Endothelial cell of umbilical vein (primary cell): ENCODE measurements around the gene CRK. TPM values are rescaled to one million over a fixed set of nuclear protein-coding genes. Genes with fewer than 3 reads are reported as not detected.

Experiments
- BruUV-seq: library from RNA; stranded (reverse); fragments of 400-500 nt; replicated peaks from 2 replicates; lab custom pipeline; 2021; lab: Mats Ljungman, UMichigan
- CTCF ChIA-PET: fragments of 300-600, 350-600 bp; sonication (Branson Sonifier 250); formaldehyde crosslinking; loops from one replicate; lab custom pipeline; 2021; ENCODE audit warnings: antibody characterized with exemption, inconsistent platforms; lab: Charles Lee
- POLR2A ChIA-PET: fragments of 300-600, 350-600 bp; sonication (Branson Sonifier 250); formaldehyde crosslinking; loops from one replicate; lab custom pipeline; 2021; ENCODE audit warnings: antibody characterized with exemption, inconsistent platforms; lab: Charles Lee
- DNase-seq: peaks from one replicate; pipeline ENCODE4 v3.0.0-alpha.2; 2011; ENCODE audit warnings: low read depth, low spot score
- FAIRE-seq: peaks from 2 replicates; lab custom pipeline; 2011; peaks lifted over from hg19 to GRCh38; lab: Jason Lieb, UNC
- H2AFZ ChIP-seq: 2 replicates; pipeline ENCODE4 v1.6.0; 2012; ENCODE audit warnings: low read depth, low read length, control low read depth, inconsistent platforms
- H3K27ac ChIP-seq: 2 replicates; pipeline ENCODE4 v1.5.1; 2011; ENCODE audit warnings: low read depth, mild to moderate bottlenecking, control low read depth, low read length, moderate library complexity; ENCODE audit not compliant: insufficient read depth
- H3K27me3 ChIP-seq, 2 experiments: 2 replicates each; pipeline versions ENCODE4 v1.6.0 to v1.6.1; 2011; ENCODE audit warnings: low read length in 2 of 2, mixed read lengths in 1 of 2; ENCODE audit not compliant: control insufficient read depth in 2 of 2, insufficient read depth in 2 of 2
- H3K36me3 ChIP-seq, 2 experiments: 2 replicates in 1 of 2; 3 replicates in 1 of 2; pipeline ENCODE4 v1.5.1; 2011; ENCODE audit warnings: low read length in 2 of 2, mild to moderate bottlenecking in 1 of 2, moderate library complexity in 1 of 2; ENCODE audit not compliant: control insufficient read depth in 2 of 2, insufficient read depth in 2 of 2; ENCODE audit errors: extremely low read depth in 1 of 2
- H3K4me1 ChIP-seq: 3 replicates; pipeline ENCODE4 v1.5.1; 2011; ENCODE audit warnings: mild to moderate bottlenecking, low read length; ENCODE audit not compliant: control insufficient read depth, insufficient read depth; ENCODE audit errors: extremely low read depth
- H3K4me2 ChIP-seq: 2 replicates; pipeline ENCODE4 v1.6.1; 2011; ENCODE audit warnings: low read length, control low read depth, mixed read lengths; ENCODE audit not compliant: insufficient read depth
- H3K4me3 ChIP-seq, 3 experiments: fragments of 200-600 bp in 1 of 3; sonication (generic), shearing (Covaris generic) in 1 of 3; replicated peaks in 1 of 3; 2 replicates each; pipeline ENCODE4 v1.5.1; 2011 to 2016; ENCODE audit warnings: control low read depth in 3 of 3, low read length in 3 of 3, mild to moderate bottlenecking in 2 of 3, inconsistent platforms in 1 of 3, low read depth in 1 of 3, moderate library complexity in 1 of 3; ENCODE audit not compliant: insufficient read depth in 1 of 3
- H3K79me2 ChIP-seq: 2 replicates; pipeline ENCODE4 v1.6.0; 2012; ENCODE audit warnings: low read length, inconsistent platforms; ENCODE audit not compliant: control insufficient read depth, insufficient read depth
- H3K9ac ChIP-seq: replicated peaks from 2 replicates; pipeline ENCODE3; 2011; ENCODE audit warnings: low read length, control low read depth; ENCODE audit not compliant: insufficient read depth; ENCODE audit errors: extremely low read depth
- H3K9me1 ChIP-seq: replicated peaks from 3 replicates; pipeline ENCODE4 v1.6.0; 2011; ENCODE audit warnings: mild to moderate bottlenecking, low read length; ENCODE audit not compliant: control insufficient read depth, insufficient read depth; ENCODE audit errors: extremely low read depth
- H3K9me3 ChIP-seq: replicated peaks from 2 replicates; pipeline ENCODE4 v1.5.1; 2012; ENCODE audit warnings: low read length, inconsistent platforms; ENCODE audit not compliant: control insufficient read depth, insufficient read depth
- H4K20me1 ChIP-seq: replicated peaks from 2 replicates; pipeline ENCODE3; 2011; ENCODE audit warnings: mild to moderate bottlenecking, low read length; ENCODE audit not compliant: control insufficient read depth, insufficient read depth; ENCODE audit errors: extremely low read depth
- CTCF ChIP-seq, 2 donors: IDR thresholded peaks; 1 replicate in 1 of 2; 2 replicates in 1 of 2; pipeline ENCODE4 v1.5.1; 2011; ENCODE audit warnings: low read length in 2 of 2, mild to moderate bottlenecking in 2 of 2, moderate library complexity in 2 of 2, control low read depth in 1 of 2, inconsistent platforms in 1 of 2, low read depth in 1 of 2; ENCODE audit not compliant: insufficient read depth in 1 of 2; ENCODE audit errors: extremely low read depth in 1 of 2
- EZH2 ChIP-seq: IDR thresholded peaks from 2 replicates; pipeline ENCODE4 v1.6.1; 2012; ENCODE audit warnings: borderline replicate concordance, low read depth, mild to moderate bottlenecking, moderate library complexity, low read length, inconsistent platforms; ENCODE audit not compliant: severe bottlenecking
- GATA2 ChIP-seq: IDR thresholded peaks from 2 replicates; pipeline ENCODE4 v1.7.0; 2011; ENCODE audit warnings: low read depth, mild to moderate bottlenecking, moderate library complexity, mixed read lengths, low read length; ENCODE audit not compliant: insufficient read length, insufficient read depth
- JUN ChIP-seq: IDR thresholded peaks from 2 replicates; pipeline ENCODE4 v1.6.1; 2011; ENCODE audit warnings: borderline replicate concordance, low read depth; ENCODE audit not compliant: insufficient read length, insufficient read depth
- MYC ChIP-seq: IDR thresholded peaks from one replicate; pipeline ENCODE4 v1.6.1; 2011; ENCODE audit warnings: mild to moderate bottlenecking, low read depth, low read length
- POLR2A ChIP-seq: IDR thresholded peaks from 2 replicates; pipeline ENCODE4 v1.6.1; 2012; ENCODE audit warnings: low read depth, mild to moderate bottlenecking, control low read depth, low read length
- POLR2AphosphoS5 ChIP-seq: IDR thresholded peaks from 2 replicates; pipeline ENCODE4 v1.6.1; 2012; ENCODE audit warnings: low read depth, mild to moderate bottlenecking, control low read depth, low read length, moderate library complexity; ENCODE audit not compliant: insufficient read depth
- dilution Hi-C: fragments of 300-500 bp; cut with MboI; formaldehyde crosslinking; loops from one replicate; pipeline ENCODE4 v1.15.0; 2019; ENCODE audit warnings: low sequenced_read_pairs; ENCODE audit not compliant: extremely low pct_ligation_motif_present
- intact Hi-C: fragments of 100-400 bp; cut with micrococcal nuclease; formaldehyde crosslinking; loops from one replicate; pipeline ENCODE4 v1.10.0; 2022
- polyA plus RNA-seq, 4 experiments: library from polyadenylated mRNA; depleted of rRNA in 3 of 4; stranded (reverse) in 3 of 4; unstranded in 1 of 4; fragments of >200 nt; gene quantifications; 2 replicates each; pipeline versions ENCODE4 v1.2.1 to v1.2.3, GENCODE V29; 2011 to 2012; ENCODE audit warnings: missing spikeins in 1 of 4
- total RNA-seq: library from RNA; stranded (reverse); gene quantifications from 2 replicates; pipeline ENCODE4 v1.2.3, GENCODE V29; 2021
- TF ChIP-seq, protein P1 (sequence below): IDR thresholded peaks from 2 replicates; pipeline ENCODE4 v1.6.1; 2011; ENCODE audit not compliant: insufficient read depth, insufficient read length

The CRK gene
- total and polyA plus RNA-seq, 2 donors (not counting 3 experiments of a cell fraction or from before 2014, with no cell fraction given) = 52.8 to 67.2 TPM

DNA sequence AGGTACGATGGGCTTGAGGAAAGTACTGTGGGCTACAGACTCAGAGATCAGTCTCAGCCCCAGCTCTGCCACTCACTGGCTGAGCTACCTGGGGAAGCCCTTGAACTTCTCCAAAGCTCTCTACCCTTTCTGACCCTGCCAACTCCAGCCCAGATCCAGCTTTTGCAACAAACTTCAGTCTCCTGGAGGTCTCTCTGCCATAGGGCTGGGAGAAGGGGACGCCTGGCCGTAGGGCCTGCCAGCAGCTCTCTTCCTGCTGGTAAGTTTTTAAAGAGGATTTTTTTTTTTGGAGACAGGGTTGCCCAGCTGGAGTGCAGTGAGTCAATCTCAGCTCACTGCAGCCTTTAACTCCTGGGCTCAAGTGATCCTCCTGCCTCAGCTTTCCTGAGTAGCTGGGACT lies 48.8 kb upstream of the CRK start:
- Histone ChIP-seq H3K36me3 (peaks cover 0 to 21% of the 10 kb centered on the region in 2 experiments), H3K9me1 (no peaks in the 10 kb centered on the region), H3K4me3 (no peak overlapping the region), H2AFZ (no peak overlapping the region), H3K9me3 (no peaks in the 10 kb centered on the region), H3K27ac (no peak overlapping the region), H4K20me1 (no peaks in the 10 kb centered on the region), H3K9ac (no peak overlapping the region), H3K27me3 (no peaks in the 10 kb centered on the region), H3K4me2 (no peak overlapping the region), H3K4me1 (peaks cover 4% of the 10 kb centered on the region), H3K79me2 (no peaks in the 10 kb centered on the region)
- no peak for DNase-seq
- ChIA-PET POLR2A (no interaction called here), CTCF (interaction anchor here (1.2 to 2.7 kb wide), 4 partner anchors 9 to 172 kb away, joined by 5 to 25 read pairs (median 8); partner anchors contain the start of gene INPP5K)
- dilution Hi-C loops (no loop called here), intact Hi-C loops (no loop called here)
- no peak for TF ChIP-seq MYC
- no TSS peak for BruUV-seq
- FAIRE-seq = no peak

DNA sequence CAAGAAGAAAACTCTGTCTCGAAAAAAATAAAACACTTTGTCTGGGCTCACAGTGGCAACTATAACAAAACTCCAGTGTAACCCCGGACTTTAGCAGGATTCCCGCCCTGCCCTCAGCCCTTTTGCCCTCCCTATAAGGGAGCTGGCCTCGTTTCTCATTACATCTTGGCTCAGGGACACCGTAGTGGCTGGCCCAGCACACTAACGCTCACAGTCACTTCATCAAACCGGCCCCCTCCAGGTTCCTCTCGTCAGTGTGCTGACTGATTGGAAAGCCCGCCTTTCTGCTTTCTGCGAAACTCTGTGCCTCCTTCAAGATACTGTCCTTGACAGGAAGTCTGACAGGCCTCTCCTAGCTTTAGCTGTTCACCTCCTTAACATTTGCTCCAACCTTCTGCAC lies 47.7 kb upstream of the CRK start:
- no TSS peak for BruUV-seq
- dilution Hi-C loops = no loop called here
- no peaks in the 10 kb centered on the region for H4K20me1 ChIP-seq
- peaks cover 0 to 18% of the 10 kb centered on the region in 2 experiments for H3K36me3 ChIP-seq
- ChIA-PET CTCF (interaction anchor here (1.5 to 2.7 kb wide), 2 partner anchors 12 kb away, joined by 6 to 25 read pairs; partner anchors contain the start of gene INPP5K), POLR2A (no interaction called here)
- H3K9ac ChIP-seq = no peak overlapping the region
- intact Hi-C loops = no loop called here
- no peak overlapping the region for H3K4me3 ChIP-seq
- DNase-seq = no peak
- H3K4me2 ChIP-seq = no peak overlapping the region
- no peaks in the 10 kb centered on the region for H3K27me3 ChIP-seq
- H2AFZ ChIP-seq = no peak overlapping the region
- no peaks in the 10 kb centered on the region for H3K4me1 ChIP-seq
- no peaks in the 10 kb centered on the region for H3K9me3 ChIP-seq
- no peak overlapping the region for H3K27ac ChIP-seq
- TF ChIP-seq GATA2 = no peak
- TF ChIP-seq, protein P1, sequence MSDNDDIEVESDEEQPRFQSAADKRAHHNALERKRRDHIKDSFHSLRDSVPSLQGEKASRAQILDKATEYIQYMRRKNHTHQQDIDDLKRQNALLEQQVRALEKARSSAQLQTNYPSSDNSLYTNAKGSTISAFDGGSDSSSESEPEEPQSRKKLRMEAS = no peak
- TF ChIP-seq CTCF (IDR thresholded peaks at IDR 0.05; ENCODE audit: extremely low read depth in 1 of 2, insufficient read depth in 1 of 2, low read depth in 1 of 2, low read length in 2 of 2) = no peak
- TF ChIP-seq MYC = no peak
- no peak for TF ChIP-seq POLR2A
- TF ChIP-seq JUN = no peak
- no peak for TF ChIP-seq EZH2
- TF ChIP-seq POLR2AphosphoS5 = no peak
- no peaks in the 10 kb centered on the region for H3K9me1 ChIP-seq
- H3K79me2 ChIP-seq = no peaks in the 10 kb centered on the region
- FAIRE-seq = no peak
